B cell (primary cell): Measurements from ENCODE around the gene CA5A. TPM values are rescaled to one million over a fixed set of nuclear protein-coding genes. Genes with fewer than 3 reads are reported as not detected.
"Not testable (repeated sequence)": the region's sequence is repeated elsewhere in the genome, so short reads cannot be mapped to it uniquely, and the experiment has no call there.

Source experiments
- ATAC-seq: fragments of 200-7000 bp; cut with Tn5 transposase; one replicate; pipeline ENCODE4 v1.10.0; 2021; ENCODE audit warnings: low read depth, mild to moderate bottlenecking, moderate number of reproducible peaks, moderate library complexity
- CTCF ChIA-PET: fragments of 350-600 bp; sonication (Branson Sonifier 250); formaldehyde crosslinking; loops from one replicate; lab custom pipeline; 2021; ENCODE audit warnings: antibody characterized with exemption, inconsistent platforms; lab: Charles Lee
- POLR2A ChIA-PET: fragments of 350-600 bp; sonication (Branson Sonifier 250); formaldehyde crosslinking; loops from one replicate; lab custom pipeline; 2021; ENCODE audit warnings: antibody characterized with exemption; lab: Charles Lee
- DNase-seq: peaks from one replicate; pipeline ENCODE4 v3.0.0; 2013
- H2AFZ ChIP-seq: 2 replicates; pipeline ENCODE4 v1.6.1; 2012; ENCODE audit warnings: mild to moderate bottlenecking, low read depth, low read length; ENCODE audit not compliant: insufficient read depth, poor library complexity, severe bottlenecking
- H3K27ac ChIP-seq, 2 donors: 1 replicate in 1 of 2; 2 replicates in 1 of 2; pipeline ENCODE4 v1.5.1; 2012 to 2013; ENCODE audit warnings: low read length in 2 of 2, mild to moderate bottlenecking in 2 of 2, moderate library complexity in 1 of 2
- H3K27me3 ChIP-seq, 4 experiments: fragments of 200-600 bp in 1 of 4; sonication (generic) in 1 of 4; replicated peaks in 1 of 4; 1 replicate in 2 of 4; 2 replicates in 2 of 4; pipeline versions ENCODE4 v1.6.1 to v1.7.0; 2013 to 2016; ENCODE audit warnings: low read length in 3 of 4, mild to moderate bottlenecking in 2 of 4, mixed read lengths in 1 of 4, moderate library complexity in 1 of 4; ENCODE audit not compliant: insufficient read depth in 4 of 4, control insufficient read depth in 3 of 4; ENCODE audit errors: control extremely low read depth in 1 of 4
- H3K36me3 ChIP-seq, 2 experiments: replicated peaks in 1 of 2; 1 replicate in 1 of 2; 2 replicates in 1 of 2; pipeline versions ENCODE4 v1.6.1 to v1.7.1; 2013; ENCODE audit warnings: low read length in 1 of 2; ENCODE audit not compliant: insufficient read depth in 2 of 2, control insufficient read depth in 1 of 2; ENCODE audit errors: control extremely low read depth in 1 of 2, extremely low read depth in 1 of 2
- H3K4me1 ChIP-seq, 2 donors: fragments of 200-600 bp in 1 of 2; sonication (generic) in 1 of 2; 1 replicate in 1 of 2; 2 replicates in 1 of 2; pipeline versions ENCODE4 v1.5.1 to v1.6.1; 2013 to 2017; ENCODE audit warnings: low read length in 2 of 2; ENCODE audit not compliant: control insufficient read depth in 2 of 2, insufficient read depth in 2 of 2
- H3K4me2 ChIP-seq: replicated peaks from 2 replicates; pipeline ENCODE3; 2012; ENCODE audit warnings: mild to moderate bottlenecking, low read depth, low read length; ENCODE audit not compliant: poor library complexity, severe bottlenecking
- H3K4me3 ChIP-seq, 5 experiments: fragments of 200-600 bp in 1 of 5; sonication (generic) in 1 of 5; 1 replicate in 3 of 5; 2 replicates in 2 of 5; pipeline versions ENCODE4 v1.5.1 to v1.7.0; 2011 to 2016; ENCODE audit warnings: low read length in 4 of 5, mild to moderate bottlenecking in 4 of 5, low read depth in 2 of 5, control low read depth in 1 of 5, moderate library complexity in 1 of 5; ENCODE audit not compliant: insufficient read depth in 1 of 5; ENCODE audit errors: control extremely low read depth in 1 of 5, extremely low read depth in 1 of 5
- H3K79me2 ChIP-seq: fragments of 200-600 bp; sonication (generic); one replicate; pipeline ENCODE4 v1.6.0; 2016; ENCODE audit warnings: low read length; ENCODE audit not compliant: control insufficient read depth, insufficient read depth
- H3K9ac ChIP-seq: fragments of 200-600 bp; sonication (generic); 2 replicates; pipeline ENCODE4 v1.6.1; 2017; ENCODE audit warnings: mild to moderate bottlenecking, low read length, moderate library complexity
- H3K9me3 ChIP-seq, 3 donors: one replicate each; pipeline versions ENCODE4 v1.6.1 to v1.7.1; 2013; ENCODE audit warnings: low read length in 2 of 3; ENCODE audit not compliant: control insufficient read depth in 2 of 3, insufficient read depth in 1 of 3; ENCODE audit errors: control extremely low read depth in 1 of 3
- H4K20me1 ChIP-seq: 2 replicates; pipeline ENCODE4 v1.6.0; 2012; ENCODE audit warnings: mild to moderate bottlenecking, low read length; ENCODE audit not compliant: insufficient read depth, control insufficient read depth, poor library complexity, severe bottlenecking
- H3K27ac Mint-ChIP-seq: one replicate; pipeline ENCODE4 v1.8.0; 2021; ENCODE audit warnings: mixed read lengths
- H3K27me3 Mint-ChIP-seq: one replicate; pipeline ENCODE4 v1.8.0; 2021; ENCODE audit warnings: mixed read lengths
- H3K4me1 Mint-ChIP-seq: one replicate; pipeline ENCODE4 v1.8.0; 2021; ENCODE audit warnings: mixed read lengths
- H3K4me3 Mint-ChIP-seq: one replicate; pipeline ENCODE4 v1.8.0; 2021; ENCODE audit warnings: mixed read lengths
- H3K9me3 Mint-ChIP-seq: one replicate; pipeline ENCODE4 v1.8.0; 2022; ENCODE audit warnings: mixed read lengths; ENCODE audit not compliant: insufficient read depth
- CTCF ChIP-seq: fragments of 200-600 bp; IDR thresholded peaks from one replicate; pipeline ENCODE4 v1.8.0; 2022; ENCODE audit warnings: antibody characterized with exemption, mild to moderate bottlenecking
- EZH2 ChIP-seq: IDR thresholded peaks from 2 replicates; pipeline ENCODE4 v1.6.1; 2012; ENCODE audit warnings: borderline replicate concordance, low read depth, mild to moderate bottlenecking, moderate library complexity, low read length; ENCODE audit not compliant: insufficient read depth, poor library complexity, severe bottlenecking
- WGBS: methylation state at CpG from one replicate; pipeline ENCODE4 v1.1.5; 2013; ENCODE audit warnings: missing lambda C conversion rate; ENCODE audit not compliant: insufficient coverage; 5-methylcytosine and 5-hydroxymethylcytosine counted together
- intact Hi-C: fragments of 100-400 bp; cut with micrococcal nuclease; formaldehyde crosslinking; loops from one replicate; pipeline ENCODE4 v1.10.0; 2022
- polyA plus RNA-seq: library from polyadenylated mRNA; depleted of rRNA; stranded (reverse); fragments of >200 nt; gene quantifications from 2 replicates; pipeline ENCODE4 v1.2.3, GENCODE V29; 2012
- total RNA-seq, 2 donors: library from RNA; stranded (reverse); fragments of 120-200 nt in 1 of 2; gene quantifications; 1 replicate in 1 of 2; 2 replicates in 1 of 2; pipeline versions ENCODE4 v1.2.3 to v1.2.4, GENCODE V29; 2013 to 2022

CA5A gene
- total and polyA plus RNA-seq, 2 donors (not counting 1 experiment from before 2014, with no cell fraction given): 0.27 TPM; not detected in 1

GRCh38 chr16:87874639-87875427 is 61.5 kb downstream of the CA5A start:
- Mint-ChIP-seq H3K4me3 (peak overlapping the region; percentile 24), H3K4me1 (peaks cover 17% of the 10 kb centered on the region), H3K27me3 (peaks cover 15% of the 10 kb centered on the region), H3K9me3 (peaks cover 2% of the 10 kb centered on the region), H3K27ac (peak overlapping the region; percentile 27)
- DNase-seq: no peak
- Histone ChIP-seq H3K4me1 (peaks cover 0 to 5% of the 10 kb centered on the region in 2 donors), H3K79me2 (no peaks in the 10 kb centered on the region), H4K20me1 (no peaks in the 10 kb centered on the region), H3K27ac (no peak overlapping the region), H3K4me3 (no peak overlapping the region), H3K9ac (no peak overlapping the region), H3K27me3 (peaks cover 0 to 7% (median 1%) of the 10 kb centered on the region in 4 experiments), H3K36me3 (no peaks in the 10 kb centered on the region), H2AFZ (no peak overlapping the region), H3K4me2 (no peak overlapping the region), H3K9me3 (no peaks in the 10 kb centered on the region)
- WGBS: 56% methylated on average over 22 of the region's 24 CpGs
- ChIA-PET POLR2A (interaction anchor here (0.7 to 0.8 kb wide), 2 partner anchors 96 to 109 kb away, joined by 3 to 5 read pairs; partner anchors contain the start of gene KLHDC4), CTCF (interaction anchor here (0.5 to 13.1 kb wide), 11 partner anchors 18 to 564 kb away, joined by 3 to 498 read pairs (median 5); no protein-coding TSS in a partner anchor)
- intact Hi-C loops: loop anchor here (10.0 kb wide), 1 partner anchor 560 kb away; no protein-coding TSS in a partner anchor
- no peak for TF ChIP-seq EZH2
- no peak for TF ChIP-seq CTCF
- ATAC-seq: peak; percentile 29

GRCh38 chr16:87870418-87871291 is 65.7 kb downstream of the CA5A start:
- Mint-ChIP-seq H3K27ac (peak overlapping the region; percentile 50), H3K4me3 (peak overlapping the region; percentile 74), H3K4me1 (peaks cover 44% of the 10 kb centered on the region)
- H3K27me3 ChIP-seq, H3K79me2 ChIP-seq, H3K9ac ChIP-seq, H3K4me3 ChIP-seq, H4K20me1 ChIP-seq, DNase-seq, H3K36me3 ChIP-seq, H2AFZ ChIP-seq, H3K9me3 Mint-ChIP-seq, H3K27ac ChIP-seq, H3K27me3 Mint-ChIP-seq, H3K4me2 ChIP-seq, ATAC-seq, H3K9me3 ChIP-seq: not testable (repeated sequence)
- ChIA-PET CTCF (interaction anchor here (0.7 to 13.1 kb wide), 24 partner anchors 15 to 568 kb away, joined by 3 to 498 read pairs (median 8); partner anchors contain the start of gene KLHDC4), POLR2A (interaction anchor here (0.8 to 2.0 kb wide), 5 partner anchors 21 to 91 kb away, joined by 3 to 25 read pairs (median 3); no protein-coding TSS in a partner anchor)
- H3K4me1 ChIP-seq: peaks cover 5 to 25% of the 10 kb centered on the region in 2 donors
- 95% methylated on average over 14 of the region's 24 CpGs for WGBS
- intact Hi-C loops: loop anchor here (1.0 to 10.0 kb wide), 5 partner anchors 20 to 564 kb away; no protein-coding TSS in a partner anchor
